HG02798 (cell line): ENCODE results near the gene CAD.
"Not testable (repeated sequence)": the region's sequence is repeated elsewhere in the genome, so short reads cannot be mapped to it uniquely, and the experiment has no call there.

Experiments used
- ATAC-seq: cut with Tn5 transposase; IDR thresholded peaks from one replicate; pipeline ENCODE4 v1.9.1; 2021; ENCODE audit warnings: mild to moderate bottlenecking; ENCODE audit not compliant: unreplicated experiment, poor library complexity

The CAD gene

GRCh38 chr2:27198068-27198467, 19.1 kb upstream of the CAD start:
- ATAC-seq = not testable (repeated sequence)

DNA sequence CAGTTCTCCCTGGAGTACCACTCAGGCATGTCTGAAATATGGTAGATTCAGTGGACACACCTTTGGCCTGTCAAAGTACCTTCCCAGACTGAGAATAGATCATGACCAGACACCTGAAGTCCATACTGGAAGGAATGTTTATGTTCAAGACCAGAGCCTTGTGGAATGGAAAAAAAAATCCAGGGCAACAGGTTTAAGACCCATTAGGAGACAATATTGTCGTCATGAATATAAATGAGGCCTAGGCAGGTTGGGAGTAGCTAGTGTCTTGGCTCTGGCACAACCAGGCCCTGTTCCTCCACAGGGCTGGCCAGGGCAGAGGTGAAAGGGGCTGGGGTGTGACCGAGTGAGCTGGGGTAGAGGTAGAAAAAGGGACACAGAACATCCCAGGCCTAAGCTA, 18.5 kb upstream of the CAD start:
- ATAC-seq = no peak

- ATAC-seq = no peak
Measured at GRCh38 chr2:27199241-27199640, 17.9 kb upstream of the CAD start.

GRCh38 chr2:27201675-27202074, 15.5 kb upstream of the CAD start:
- no peak for ATAC-seq

DNA sequence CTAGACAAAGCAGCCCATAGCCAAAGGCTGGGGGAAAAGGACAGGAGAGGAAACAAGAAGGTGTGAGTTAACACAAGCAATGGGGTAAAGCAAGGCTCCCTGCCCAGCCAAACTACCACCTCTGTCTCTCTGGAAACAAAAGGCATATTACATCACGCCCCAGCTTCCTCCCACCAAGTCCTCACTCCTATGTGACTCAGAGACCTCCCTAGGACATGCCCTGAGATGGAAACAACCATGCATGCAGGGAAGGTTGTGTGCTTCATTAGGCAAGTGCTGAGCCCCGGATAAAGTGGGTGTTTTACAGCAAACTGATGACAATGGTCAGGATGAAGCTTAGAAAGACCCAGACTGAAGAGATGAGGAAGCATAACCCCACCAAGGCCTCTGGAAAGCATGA, 14.3 kb upstream of the CAD start:
- ATAC-seq = no peak

GRCh38 chr2:27203741-27204140, 13.4 kb upstream of the CAD start:
- no peak for ATAC-seq

DNA sequence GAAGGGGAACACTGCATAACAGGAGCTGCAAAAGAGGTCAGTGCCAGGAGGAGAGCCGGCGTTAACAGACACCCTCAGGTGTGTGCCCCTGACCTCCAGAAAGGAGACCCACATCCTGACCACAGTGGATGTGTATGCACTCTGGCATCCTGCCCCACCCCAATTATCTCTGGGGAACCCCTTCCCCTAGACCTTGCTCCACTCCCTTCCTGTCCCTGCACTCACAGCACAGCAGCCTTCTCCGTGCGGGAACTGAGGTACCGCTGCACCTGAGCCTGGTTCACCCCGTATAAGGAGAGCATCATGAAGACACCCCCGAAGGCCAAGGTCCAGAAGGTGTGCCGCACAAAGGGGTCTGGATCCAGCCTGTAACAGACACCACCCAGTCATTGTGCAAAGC, 12.6 kb upstream of the CAD start:
- ATAC-seq = no peak

- ATAC-seq = no peak
Measured at GRCh38 chr2:27205206-27205605, 12.0 kb upstream of the CAD start.

DNA sequence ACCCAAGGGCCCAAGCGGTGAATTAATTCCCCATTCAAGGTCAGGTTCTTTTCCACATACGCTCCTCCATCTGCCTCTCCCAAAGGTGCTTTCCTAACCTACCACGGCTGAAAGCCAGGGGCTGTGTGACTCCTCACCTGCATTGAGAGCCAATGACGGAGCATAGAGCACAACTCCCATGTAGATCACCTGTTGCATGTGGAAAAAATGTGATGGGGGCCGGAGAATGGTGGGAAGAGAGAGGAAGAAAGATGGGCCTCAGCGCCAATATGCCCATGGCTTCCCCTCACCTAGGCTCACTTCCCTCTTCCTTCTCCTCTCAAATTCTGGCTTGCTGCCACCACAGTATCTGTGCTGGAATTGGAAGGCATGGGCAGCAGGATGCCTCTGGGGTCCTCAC, 10.8 kb upstream of the CAD start:
- no peak for ATAC-seq

- ATAC-seq = no peak
Measured at GRCh38 chr2:27208486-27209050, 8.6 kb upstream of the CAD start.

DNA sequence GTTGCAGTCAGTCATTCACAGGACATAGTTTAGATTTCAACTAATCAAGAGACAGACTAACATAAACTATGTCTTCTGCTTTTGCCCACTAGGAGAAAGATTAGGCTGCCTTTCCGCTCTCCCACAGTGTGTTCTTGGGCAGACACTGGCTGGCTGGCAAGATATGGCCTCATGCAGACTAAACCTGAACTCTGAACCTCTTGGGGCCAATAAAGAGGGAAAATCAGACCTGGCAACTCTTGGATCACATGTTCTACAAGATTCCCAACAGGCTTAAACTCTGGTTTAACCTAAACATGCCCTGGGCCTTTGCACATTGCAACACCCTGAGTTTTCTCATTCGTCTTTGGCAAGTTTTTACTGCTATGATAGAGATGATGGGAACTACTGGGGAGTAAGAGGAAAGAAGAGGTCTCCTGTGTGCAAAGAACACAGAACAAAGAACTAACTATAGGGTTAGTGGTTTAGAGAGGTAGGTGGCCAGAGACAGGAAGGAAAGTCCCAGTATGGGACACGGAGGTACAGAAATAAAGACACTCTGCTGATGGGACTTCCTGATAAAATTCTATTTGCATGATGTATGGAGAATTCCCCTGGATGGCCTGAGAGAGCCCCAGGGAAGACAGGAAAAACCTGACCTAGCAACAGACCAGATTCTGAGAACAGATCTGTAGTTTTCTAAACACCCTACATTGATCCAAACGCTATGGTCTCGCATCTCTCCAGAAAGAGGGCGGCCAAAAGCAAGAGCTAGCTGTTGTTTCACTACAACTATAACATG, 7.4 kb upstream of the CAD start:
- no peak for ATAC-seq

GRCh38 chr2:27211241-27211942, 5.8 kb upstream of the CAD start:
- no peak for ATAC-seq

- peak; percentile 85 for ATAC-seq
Measured at GRCh38 chr2:27211943-27212625, 5.1 kb upstream of the CAD start, which contains the start of the genes ATRAID and SLC5A6. TSS of gene ATRAID (plus strand) at chr2:27212041. CDS start at chr2:27212369, 328 bp downstream. TSS of gene SLC5A6 (minus strand) at chr2:27212268. CDS start at chr2:27207650, 4,618 bp downstream.

DNA sequence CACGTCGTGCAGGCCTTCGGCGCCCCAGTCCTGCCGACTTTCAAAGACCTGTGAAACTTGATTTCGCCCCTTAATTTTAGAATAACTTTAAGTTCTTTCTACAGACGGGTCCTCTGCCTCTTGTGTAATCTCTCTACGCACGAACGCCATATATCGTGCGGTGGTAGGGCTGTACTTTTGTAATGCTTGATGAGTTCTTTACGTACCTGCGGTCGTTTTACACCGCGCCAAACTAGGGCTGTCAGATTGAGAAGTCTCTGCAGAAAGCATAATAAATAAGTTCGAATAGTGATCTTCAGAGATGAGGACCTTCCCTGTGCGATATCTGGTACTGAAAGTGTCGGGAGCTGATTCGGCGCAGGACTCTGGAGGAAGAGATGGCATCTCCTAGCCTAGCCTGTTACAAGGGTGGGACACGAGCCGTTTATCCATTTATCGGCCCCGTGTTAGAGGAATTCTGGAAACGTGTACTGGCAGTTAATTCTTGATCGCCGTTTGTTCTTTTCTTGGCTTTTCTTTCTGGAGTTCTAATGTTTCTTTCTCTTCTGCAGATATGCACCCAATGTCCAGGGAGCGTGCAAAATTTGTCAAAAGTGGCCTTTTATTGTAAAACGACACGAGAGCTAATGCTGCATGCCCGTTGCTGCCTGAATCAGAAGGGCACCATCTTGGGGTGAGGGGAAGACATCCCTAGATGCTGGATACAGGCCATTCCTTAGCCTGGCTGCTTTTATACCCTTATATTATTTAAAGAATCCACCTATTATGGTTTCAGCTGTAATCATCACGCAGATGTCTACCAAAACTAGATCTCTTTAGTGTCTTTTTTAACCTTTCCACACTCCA, 4.3 kb upstream of the CAD start:
- no peak for ATAC-seq

DNA sequence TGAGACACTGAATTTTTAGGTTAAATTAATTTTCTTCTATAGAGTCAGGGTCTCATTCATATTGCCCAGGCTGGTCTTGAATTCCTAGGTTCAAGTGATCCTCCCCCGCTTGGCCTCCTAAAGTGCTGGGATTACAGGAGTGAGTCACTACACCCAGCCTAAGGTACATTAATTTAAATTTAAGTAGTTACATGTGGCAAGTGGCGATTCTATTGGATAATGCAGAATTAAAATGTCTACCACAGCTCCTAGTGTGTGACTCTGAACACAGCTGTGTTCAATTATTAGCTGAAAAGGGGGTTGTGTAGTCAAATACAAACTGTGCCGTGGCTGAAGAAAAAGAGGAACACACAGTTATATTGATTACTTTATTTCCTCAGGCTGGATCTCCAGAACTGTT, 2.2 kb upstream of the CAD start:
- ATAC-seq = no peak

DNA sequence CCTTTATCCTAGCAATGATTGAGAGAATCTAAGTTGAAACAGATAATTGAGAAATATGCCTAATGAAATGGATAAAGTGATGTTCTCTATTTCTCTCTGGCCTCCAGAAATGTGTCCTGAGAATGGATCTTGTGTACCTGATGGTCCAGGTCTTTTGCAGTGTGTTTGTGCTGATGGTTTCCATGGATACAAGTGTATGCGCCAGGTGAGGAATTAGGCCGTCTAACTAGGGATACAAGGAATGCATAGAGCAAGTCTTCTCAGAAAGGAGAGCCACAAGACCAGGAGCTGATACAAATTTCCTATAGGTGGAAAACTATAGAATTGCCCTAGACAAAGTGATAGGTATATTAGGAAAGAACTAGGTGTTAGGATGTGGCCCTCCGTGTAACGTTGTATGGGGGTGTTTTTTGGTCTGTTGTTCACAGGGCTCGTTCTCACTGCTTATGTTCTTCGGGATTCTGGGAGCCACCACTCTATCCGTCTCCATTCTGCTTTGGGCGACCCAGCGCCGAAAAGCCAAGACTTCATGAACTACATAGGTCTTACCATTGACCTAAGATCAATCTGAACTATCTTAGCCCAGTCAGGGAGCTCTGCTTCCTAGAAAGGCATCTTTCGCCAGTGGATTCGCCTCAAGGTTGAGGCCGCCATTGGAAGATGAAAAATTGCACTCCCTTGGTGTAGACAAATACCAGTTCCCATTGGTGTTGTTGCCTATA, 592 bp upstream of the CAD start:
- no peak for ATAC-seq

DNA sequence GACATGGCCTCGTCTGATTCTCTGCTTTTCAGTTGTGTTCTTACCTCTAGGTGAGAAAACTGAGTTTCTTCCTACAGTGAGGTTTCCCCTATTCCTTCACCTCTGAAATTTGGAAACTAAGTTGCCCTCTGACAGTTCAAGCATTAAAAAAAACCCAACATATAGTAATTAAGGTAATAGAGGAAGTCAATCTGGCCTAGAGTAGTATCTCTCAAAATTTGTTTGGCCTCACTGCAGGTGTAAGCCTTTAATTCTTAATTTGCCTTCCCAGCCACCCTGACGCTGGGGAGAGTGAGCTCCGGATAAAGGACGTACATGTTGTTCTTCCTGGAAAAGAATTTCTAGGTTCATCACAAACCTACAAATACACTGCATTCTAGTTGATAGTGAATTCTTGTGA, 1.4 kb downstream of the CAD start:
- ATAC-seq = no peak

DNA sequence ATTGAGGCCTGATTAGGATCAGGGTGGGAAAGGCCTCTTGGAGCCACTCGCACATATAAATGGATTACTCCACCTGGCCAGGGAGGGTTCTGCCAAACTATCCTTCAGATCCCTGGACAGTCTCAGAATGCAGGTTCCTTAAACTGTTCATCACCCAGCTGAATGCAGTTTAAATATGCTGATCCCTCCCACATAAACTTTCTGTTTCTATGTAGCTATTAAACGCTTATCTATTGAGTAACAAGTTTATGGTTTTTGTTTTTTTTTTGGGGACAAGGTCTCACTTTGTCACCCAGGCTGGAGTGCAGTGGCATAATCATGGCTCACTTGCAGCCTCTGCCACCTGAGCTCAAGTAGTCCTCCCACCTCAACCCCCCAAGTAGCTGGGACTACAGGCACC, 1.9 kb downstream of the CAD start:
- no peak for ATAC-seq

- no peak for ATAC-seq
Measured at GRCh38 chr2:27220091-27220490, 2.9 kb downstream of the CAD start.
